Hematopoietic multipotent progenitor cell treated with erythropoietin and hydrocortisone succinate and interleukin-3 and kit ligand, for 15 days (in vitro differentiated cells): ENCODE data around the gene TBC1D4.
"Not testable (repeated sequence)": the region's sequence is repeated elsewhere in the genome, so short reads cannot be mapped to it uniquely, and the experiment has no call there.

Source experiments
- DNase-seq: peaks from one replicate; pipeline ENCODE4 v3.0.0-alpha.2; 2015; ENCODE audit warnings: low spot score

TBC1D4 gene

DNA sequence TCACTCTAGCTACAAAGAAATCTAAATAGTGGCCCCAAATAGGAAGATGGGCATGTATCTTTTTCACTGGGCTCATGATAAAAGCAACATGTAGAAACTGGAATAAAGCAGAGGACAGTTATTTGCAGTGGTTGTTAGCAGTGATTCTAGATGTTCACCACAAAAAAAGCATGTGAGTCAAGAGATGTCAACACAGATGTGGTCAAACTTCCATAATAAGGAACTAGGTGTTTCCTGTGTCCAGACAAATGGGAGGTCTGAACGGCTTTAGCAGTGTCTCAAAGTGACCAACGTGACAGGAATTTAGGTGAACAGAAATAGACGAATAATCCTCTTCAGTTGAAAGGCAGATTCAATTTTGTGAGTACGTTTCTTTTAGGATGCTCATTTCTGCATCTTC, 162.7 kb downstream of the TBC1D4 start:
- DNase-seq, result no peak

DNA sequence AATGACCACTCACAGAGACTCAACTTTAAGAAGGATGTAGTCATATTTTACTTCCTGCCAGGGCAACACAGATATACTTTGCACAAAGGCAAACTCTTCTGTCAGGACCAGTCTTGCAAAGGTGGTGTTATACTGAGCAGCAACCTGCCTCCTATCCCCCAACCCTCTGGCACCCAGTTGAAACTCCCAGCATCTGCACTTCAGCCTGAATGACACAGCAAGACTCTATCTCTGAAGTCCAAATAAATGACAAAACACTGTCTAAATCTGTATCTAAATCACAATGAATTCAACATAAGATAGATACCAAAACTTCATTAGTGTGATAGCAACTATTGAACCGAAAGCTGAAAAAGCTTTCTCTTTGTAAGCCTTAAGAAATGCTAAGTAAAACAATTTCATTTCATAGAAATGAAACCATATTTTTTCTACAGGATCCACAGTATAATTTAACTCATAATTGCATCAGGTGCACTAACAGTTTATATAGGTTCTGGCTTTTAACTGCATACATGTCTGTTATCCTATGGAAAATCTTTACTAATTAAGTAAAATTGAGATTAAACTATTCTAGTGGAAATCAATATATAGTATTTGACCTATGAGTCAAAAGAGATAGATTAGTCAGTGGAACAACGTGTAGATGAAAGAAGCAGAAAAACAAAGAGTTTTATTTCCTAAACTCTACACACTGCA, 163.7 kb downstream of the TBC1D4 start:
- no peak for DNase-seq

GRCh38 chr13:75316427-75316826, 165.5 kb downstream of the TBC1D4 start:
- no peak for DNase-seq

- no peak for DNase-seq
Observed at GRCh38 chr13:75312884-75313520, 169.0 kb downstream of the TBC1D4 start.

DNA sequence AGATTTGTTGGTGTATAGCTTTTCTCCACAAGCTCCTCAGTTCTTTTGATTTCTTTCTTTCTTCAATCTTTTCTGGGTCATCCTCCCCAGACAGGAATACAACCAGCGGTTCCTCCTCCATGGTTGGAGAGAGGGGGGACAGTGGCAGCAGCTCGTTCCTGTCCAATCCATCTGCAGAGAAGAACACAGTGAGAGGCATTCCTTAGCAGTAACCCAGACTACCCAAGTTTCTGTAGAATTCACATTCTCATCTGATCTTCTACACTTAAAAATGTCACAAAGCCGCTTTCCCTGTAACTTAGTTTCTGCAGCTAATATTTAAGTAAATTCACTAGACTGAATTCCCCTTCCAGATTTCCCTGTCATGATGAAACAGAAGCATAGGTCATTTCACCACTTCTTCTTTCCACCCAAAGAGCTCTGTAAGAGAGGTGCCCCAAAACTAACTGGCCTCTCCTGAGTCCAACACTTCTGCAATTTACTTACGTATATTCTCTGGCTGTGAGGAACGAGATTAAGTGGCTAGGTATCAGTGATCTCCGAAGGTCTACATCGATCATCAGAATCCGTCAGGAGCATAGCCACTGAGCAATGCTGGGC, 171.9 kb downstream of the TBC1D4 start:
- no peak for DNase-seq

DNA sequence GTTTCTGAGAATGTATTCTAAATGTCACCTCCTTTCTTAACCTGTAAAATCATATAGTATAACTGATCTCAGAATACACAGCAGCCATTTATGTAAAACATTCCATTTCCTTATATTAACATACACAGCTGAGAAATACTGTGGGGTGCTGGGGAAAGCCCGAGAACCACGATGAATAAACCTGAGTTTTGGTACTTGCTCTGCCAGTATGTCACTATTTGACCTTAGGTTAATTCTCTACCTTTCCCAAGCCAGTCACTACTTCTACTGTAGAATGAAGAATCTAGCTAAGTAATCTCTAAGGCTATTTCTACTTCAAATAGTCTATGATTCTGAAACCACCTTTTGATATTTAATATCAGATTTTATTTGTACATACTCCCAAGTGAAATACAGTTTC, 173.7 kb downstream of the TBC1D4 start:
- DNase-seq, result no peak

DNA sequence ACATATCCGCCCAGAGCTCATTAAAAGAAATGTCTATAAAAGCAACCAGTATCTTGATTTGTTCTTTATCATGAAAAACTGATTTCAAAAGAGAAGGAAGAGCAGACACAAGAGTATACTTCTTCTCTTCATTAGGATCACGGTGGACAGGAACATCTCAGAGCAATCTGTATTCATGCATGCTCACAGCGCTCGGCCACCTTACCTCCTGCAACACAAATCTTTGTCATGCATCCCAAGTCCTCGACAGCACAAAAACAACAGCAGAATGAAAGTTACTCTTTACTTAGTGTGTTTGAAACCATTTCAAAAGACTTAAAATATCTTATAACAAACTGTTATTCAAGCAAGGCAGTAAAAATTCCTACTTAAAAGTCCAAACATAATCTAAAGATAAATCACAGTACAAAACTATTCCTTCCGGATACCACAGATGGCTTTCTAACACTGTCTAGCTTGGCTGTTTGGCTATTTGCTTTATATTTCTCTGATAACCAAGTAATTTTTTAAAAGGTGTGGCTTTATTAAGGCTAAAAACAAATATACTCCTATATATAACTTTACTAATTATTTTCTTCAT, 174.5 kb downstream of the TBC1D4 start:
- DNase-seq, result no peak

GRCh38 chr13:75306967-75307366, 175.0 kb downstream of the TBC1D4 start:
- not testable (repeated sequence) for DNase-seq

- DNase-seq, result no peak
Observed at GRCh38 chr13:75305059-75305458, 176.9 kb downstream of the TBC1D4 start.

- DNase-seq, result no peak
Observed at GRCh38 chr13:75303263-75303662, 178.7 kb downstream of the TBC1D4 start.

GRCh38 chr13:75302071-75302698, 179.8 kb downstream of the TBC1D4 start:
- no peak for DNase-seq

DNA sequence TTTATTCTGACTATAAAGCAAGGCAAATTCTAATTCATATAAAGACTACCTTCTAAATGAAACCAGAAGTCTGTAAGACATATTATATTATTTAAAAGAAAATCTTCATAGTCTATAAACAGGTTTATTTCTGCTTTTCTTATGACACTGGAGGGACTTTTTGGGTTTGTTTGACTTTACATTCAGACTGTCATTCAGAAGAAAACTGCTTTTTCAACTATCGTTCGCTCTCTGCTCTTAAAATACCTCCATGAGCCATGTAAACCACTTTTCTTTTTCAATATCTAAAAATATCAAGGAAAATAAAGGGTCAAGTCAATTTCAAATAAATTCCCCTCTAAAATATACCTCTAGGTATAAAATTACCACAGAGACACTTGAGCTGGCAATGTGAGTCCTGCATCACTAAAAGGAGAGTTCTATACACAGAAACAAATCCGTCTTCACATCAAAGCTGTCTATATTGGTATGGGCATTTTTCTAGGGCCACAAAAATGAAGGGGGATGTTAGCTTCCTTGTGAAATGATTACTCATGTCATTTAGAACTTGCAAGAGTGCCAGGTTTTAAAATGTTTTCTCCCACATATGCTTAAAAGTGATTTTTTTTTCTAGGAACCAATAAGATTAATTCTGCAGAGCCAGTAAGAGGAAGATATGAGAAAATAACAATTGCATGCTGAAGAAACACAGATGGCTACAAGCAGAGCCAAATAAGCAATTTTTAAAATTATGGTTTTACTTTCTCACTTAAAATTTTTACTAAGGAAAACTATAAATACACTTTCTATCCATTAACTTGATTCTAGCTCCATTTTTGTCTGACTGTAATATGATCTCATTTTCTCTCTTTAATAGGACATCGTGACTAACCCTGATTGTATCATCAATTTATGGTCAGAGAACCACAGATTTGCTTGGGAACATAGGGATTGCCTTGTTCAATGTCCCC, 181.8 kb downstream of the TBC1D4 start:
- DNase-seq, result no peak

- DNase-seq, result no peak
Observed at GRCh38 chr13:75299246-75299645, 182.7 kb downstream of the TBC1D4 start.

- no peak for DNase-seq
Observed at GRCh38 chr13:75296641-75297040, 185.3 kb downstream of the TBC1D4 start.

DNA sequence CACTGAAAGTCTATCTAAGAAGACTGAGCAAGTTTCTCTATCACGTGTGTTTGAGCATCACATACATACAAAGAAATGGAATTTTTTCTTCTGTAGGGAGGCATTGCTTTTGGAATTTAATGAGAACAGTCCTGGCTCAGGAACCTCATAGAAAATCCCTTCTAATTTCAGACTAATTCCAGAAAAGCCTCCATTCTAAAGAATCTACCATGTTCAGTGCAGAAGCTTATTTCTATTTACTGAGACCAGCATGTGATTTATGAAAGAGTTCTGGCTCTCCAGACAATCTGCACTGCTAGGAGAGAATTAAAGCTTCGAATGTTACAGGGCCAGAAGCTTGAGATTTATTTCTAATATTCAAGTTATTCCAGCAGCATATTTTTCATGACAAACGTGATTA, 186.8 kb downstream of the TBC1D4 start:
- no peak for DNase-seq

DNA sequence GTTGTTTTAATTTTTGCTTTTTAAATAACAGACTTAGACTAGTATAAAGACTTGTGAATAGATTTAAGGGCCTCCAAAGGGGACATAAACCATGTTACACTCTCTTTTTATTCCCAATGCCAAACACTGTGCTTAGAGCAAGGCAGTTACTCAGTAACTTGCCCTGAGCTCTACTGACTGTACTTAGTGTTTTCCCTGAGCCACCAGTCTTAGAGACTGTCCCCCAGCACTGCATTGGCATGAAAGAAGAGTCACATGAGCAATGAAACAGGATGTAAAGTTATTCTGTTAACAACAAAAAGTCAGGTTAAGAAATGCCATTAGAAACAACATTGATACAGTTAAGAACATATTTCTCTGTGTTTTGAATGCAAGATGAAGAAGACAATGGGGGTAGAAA, 187.9 kb downstream of the TBC1D4 start:
- DNase-seq, result no peak

- DNase-seq, result no peak
Observed at GRCh38 chr13:75285310-75285709, 196.7 kb downstream of the TBC1D4 start.

- no peak for DNase-seq
Observed at GRCh38 chr13:75279834-75280369, 202.1 kb downstream of the TBC1D4 start.

- DNase-seq, result not testable (repeated sequence)
Observed at GRCh38 chr13:75273695-75274094, 208.3 kb downstream of the TBC1D4 start.

- DNase-seq, result no peak
Observed at GRCh38 chr13:75271846-75272245, 210.1 kb downstream of the TBC1D4 start.

DNA sequence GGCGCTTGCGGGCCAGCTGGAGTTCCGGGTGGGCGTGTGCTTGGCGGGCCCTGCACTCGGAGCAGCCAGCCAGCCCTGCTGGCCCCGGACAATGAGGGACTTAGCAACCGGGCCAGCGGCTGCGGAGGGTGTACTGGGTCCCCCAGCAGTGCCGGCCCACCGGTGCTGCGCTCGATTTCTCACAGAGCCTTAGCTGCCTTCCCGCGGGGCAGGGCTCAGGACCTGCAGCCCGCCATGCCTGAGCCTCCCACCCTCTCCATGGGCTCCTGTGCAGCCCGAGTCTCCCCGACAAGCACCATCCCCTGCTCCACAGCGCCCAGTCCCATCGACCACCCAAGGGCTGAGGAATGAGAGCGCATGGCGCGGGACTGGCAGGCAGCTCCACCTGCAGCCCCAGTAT, 213.5 kb downstream of the TBC1D4 start:
- DNase-seq, result not testable (repeated sequence)
